OCI-M2 (cell line): ENCODE measurements around the gene TEX13A.

Experiments
- DNase-seq: peaks from one replicate; lab custom pipeline; 2025; ENCODE audit not compliant: unreplicated experiment; lab: John Stamatoyannopoulos, UW

TEX13A gene

GRCh38 chrX:105179644-105180043, 40.9 kb downstream of the TEX13A start:
- DNase-seq = no peak

GRCh38 chrX:105173071-105173470, 47.4 kb downstream of the TEX13A start:
- no peak for DNase-seq
